ENCODE measurements around the gene PDE5A. TPM values are rescaled to one million over a fixed set of nuclear protein-coding genes. Genes with fewer than 3 reads are reported as not detected.

PDE5A gene
- polyA plus RNA-seq (2012; rRNA removed), result 6.4 and 10.1 TPM in 2 replicates
- polyA plus RNA-seq (2012; cell fraction: cytosol; rRNA removed), result 9.0 and 10.7 TPM in 2 replicates
- 9.0 and 21.7 TPM in 2 replicates for polyA plus RNA-seq (2012; cell fraction: nucleus; rRNA removed)

DNA sequence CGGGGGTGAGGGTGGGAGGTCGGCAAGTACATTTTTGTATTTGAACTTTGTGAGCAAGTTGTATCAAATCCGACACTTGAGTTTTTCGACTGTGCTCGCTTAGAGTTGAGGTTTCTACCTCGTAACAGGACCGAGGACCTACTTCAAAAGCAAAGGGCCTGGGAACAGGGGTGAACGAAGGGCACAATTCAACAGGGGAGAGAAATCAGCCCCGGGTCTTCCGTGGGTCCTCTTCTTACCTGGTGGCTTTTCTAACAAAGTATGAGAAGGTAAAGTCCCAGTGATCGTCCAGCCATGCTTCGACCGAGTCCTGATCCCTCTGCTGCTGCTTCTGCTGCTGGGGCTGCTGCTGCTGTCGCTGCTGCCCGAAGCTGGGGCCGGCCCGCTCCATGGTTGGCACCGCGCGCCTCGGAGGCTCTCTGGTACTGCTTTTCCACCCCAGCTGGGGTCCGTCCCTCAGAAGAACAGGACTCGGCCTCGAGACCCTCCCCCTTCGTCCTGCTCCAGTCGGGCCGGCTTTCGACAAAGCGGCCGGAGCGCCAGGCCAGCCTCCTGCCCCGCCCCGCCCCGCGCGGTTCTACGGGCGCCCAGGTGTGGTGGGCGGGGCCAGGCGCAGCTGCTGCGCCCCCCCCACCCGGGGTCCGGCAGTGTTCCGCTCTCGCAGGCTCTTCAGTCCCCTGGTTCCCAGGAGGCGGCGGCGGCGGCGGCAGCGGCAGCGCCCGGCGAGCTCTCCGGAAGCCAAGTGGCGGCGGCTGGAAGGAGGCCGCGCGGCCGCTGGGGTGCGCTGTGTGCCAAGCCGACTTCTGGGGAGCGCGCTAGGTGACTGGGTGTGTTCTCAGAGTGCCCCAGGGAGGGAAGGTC is at the start of gene PDE5A:
TSS of gene PDE5A (minus strand) at position 524 of the 861 bp plus-strand sequence. CDS start at position 391, 133 bp downstream.
- no peaks in the 10 kb centered on the region for H3K9me3 ChIP-seq
- peak within 1 kb of the TSS in 1 of 2 experiments; percentile 50; a peak in 3 of 4 replicates for H3K27ac ChIP-seq (ENCODE audit: low read depth in 2 of 2, low read length in 1 of 2)
- peaks cover 6% of the 10 kb centered on the region; the same call in 1 of the 2 replicates for H3K79me2 ChIP-seq (ENCODE audit: insufficient read depth)
- no peaks in the 10 kb centered on the region for H3K9me2 ChIP-seq
- under 1% methylated on average over 22 of the region's 65 CpGs for WGBS (ENCODE audit: low lambda C conversion rate)
- H3K4me1 ChIP-seq (ENCODE audit: control insufficient read depth in 1 of 2, insufficient read depth in 2 of 2, low read depth in 1 of 2, low read length in 1 of 2), result peaks cover 5 to 7% of the 10 kb centered on the region in 2 experiments; a peak in 3 of 4 replicates
- peak within 1 kb of the TSS; percentile 71 for H3K9ac ChIP-seq
- no peaks in the 10 kb centered on the region for H3F3A ChIP-seq (replicated peaks; ENCODE audit: insufficient read depth)
- H3K27me3 ChIP-seq (ENCODE audit: insufficient read depth), result no peaks in the 10 kb centered on the region
- DNase-seq, result peak; percentile 85
- H2AFZ ChIP-seq (ENCODE audit: low read depth), result peak within 1 kb of the TSS; percentile 97
- ChIA-PET POLR2A (no interaction called here), CTCF (interaction anchor here (0.6 to 3.1 kb wide), 106 partner anchors 9 to 588 kb away, joined by 3 to 192 read pairs (median 5); partner anchors contain the start of gene MAD2L1)
- no peaks in the 10 kb centered on the region for H3K36me3 ChIP-seq (replicated peaks in 1 of 2; ENCODE audit: control insufficient read depth in 1 of 2, insufficient read depth in 2 of 2, low read length in 1 of 2)
- H4K20me1 ChIP-seq (ENCODE audit: insufficient read depth), result no peaks in the 10 kb centered on the region
- peak within 1 kb of the TSS; percentile 96 for H3K4me2 ChIP-seq
- H3K4me3 ChIP-seq (ENCODE audit: low read depth in 2 of 2, low read length in 1 of 2), result peak within 1 kb of the TSS; percentile 82 to 89
- no peak for TF ChIP-seq GATA2 (CRISPR knock-in tag; IDR thresholded peaks at IDR 0.05)
- no peak for TF ChIP-seq SIN3A (IDR thresholded peaks at IDR 0.05; ENCODE audit: borderline replicate concordance, low read depth, low read length)
- no peak for TF ChIP-seq TEAD4 (IDR thresholded peaks at IDR 0.05; ENCODE audit: borderline replicate concordance, insufficient read depth)
- no peak for TF ChIP-seq EZH2phosphoT487 (IDR thresholded peaks at IDR 0.05; ENCODE audit: borderline replicate concordance, low read depth)
- TF ChIP-seq RAD21 (IDR thresholded peaks at IDR 0.05; ENCODE audit: low read length), result peak; percentile 81
- no peak for TF ChIP-seq MXI1 (IDR thresholded peaks at IDR 0.05; ENCODE audit: low read depth, low read length)
- TF ChIP-seq, protein P1, sequence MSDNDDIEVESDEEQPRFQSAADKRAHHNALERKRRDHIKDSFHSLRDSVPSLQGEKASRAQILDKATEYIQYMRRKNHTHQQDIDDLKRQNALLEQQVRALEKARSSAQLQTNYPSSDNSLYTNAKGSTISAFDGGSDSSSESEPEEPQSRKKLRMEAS (IDR thresholded peaks at IDR 0.05; ENCODE audit: low read depth), result no peak
- TF ChIP-seq, protein P2, sequence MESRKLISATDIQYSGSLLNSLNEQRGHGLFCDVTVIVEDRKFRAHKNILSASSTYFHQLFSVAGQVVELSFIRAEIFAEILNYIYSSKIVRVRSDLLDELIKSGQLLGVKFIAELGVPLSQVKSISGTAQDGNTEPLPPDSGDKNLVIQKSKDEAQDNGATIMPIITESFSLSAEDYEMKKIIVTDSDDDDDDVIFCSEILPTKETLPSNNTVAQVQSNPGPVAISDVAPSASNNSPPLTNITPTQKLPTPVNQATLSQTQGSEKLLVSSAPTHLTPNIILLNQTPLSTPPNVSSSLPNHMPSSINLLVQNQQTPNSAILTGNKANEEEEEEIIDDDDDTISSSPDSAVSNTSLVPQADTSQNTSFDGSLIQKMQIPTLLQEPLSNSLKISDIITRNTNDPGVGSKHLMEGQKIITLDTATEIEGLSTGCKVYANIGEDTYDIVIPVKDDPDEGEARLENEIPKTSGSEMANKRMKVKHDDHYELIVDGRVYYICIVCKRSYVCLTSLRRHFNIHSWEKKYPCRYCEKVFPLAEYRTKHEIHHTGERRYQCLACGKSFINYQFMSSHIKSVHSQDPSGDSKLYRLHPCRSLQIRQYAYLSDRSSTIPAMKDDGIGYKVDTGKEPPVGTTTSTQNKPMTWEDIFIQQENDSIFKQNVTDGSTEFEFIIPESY (IDR thresholded peaks at IDR 0.05; ENCODE audit: borderline replicate concordance, low read depth), result no peak
- TF ChIP-seq NRF1 (IDR thresholded peaks at IDR 0.05; ENCODE audit: low read depth, low read length), result no peak
- TF ChIP-seq, protein P3, sequence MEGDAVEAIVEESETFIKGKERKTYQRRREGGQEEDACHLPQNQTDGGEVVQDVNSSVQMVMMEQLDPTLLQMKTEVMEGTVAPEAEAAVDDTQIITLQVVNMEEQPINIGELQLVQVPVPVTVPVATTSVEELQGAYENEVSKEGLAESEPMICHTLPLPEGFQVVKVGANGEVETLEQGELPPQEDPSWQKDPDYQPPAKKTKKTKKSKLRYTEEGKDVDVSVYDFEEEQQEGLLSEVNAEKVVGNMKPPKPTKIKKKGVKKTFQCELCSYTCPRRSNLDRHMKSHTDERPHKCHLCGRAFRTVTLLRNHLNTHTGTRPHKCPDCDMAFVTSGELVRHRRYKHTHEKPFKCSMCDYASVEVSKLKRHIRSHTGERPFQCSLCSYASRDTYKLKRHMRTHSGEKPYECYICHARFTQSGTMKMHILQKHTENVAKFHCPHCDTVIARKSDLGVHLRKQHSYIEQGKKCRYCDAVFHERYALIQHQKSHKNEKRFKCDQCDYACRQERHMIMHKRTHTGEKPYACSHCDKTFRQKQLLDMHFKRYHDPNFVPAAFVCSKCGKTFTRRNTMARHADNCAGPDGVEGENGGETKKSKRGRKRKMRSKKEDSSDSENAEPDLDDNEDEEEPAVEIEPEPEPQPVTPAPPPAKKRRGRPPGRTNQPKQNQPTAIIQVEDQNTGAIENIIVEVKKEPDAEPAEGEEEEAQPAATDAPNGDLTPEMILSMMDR (IDR thresholded peaks at IDR 0.05), result peak; percentile 88
- TF ChIP-seq POLR2AphosphoS5 (IDR thresholded peaks at IDR 0.05; ENCODE audit: low read depth, low read length), result no peak
- TF ChIP-seq ELF1 (IDR thresholded peaks at IDR 0.05), result no peak
- TF ChIP-seq GABPA (IDR thresholded peaks at IDR 0.05; ENCODE audit: low read depth), result peak; percentile 27; the same call in 1 of the 2 replicates
- no peak for TF ChIP-seq YY1 (IDR thresholded peaks at IDR 0.05; ENCODE audit: low read depth)
- TF ChIP-seq MEF2A (IDR thresholded peaks at IDR 0.05; ENCODE audit: borderline replicate concordance, low read depth), result no peak
- TF ChIP-seq, protein P4, sequence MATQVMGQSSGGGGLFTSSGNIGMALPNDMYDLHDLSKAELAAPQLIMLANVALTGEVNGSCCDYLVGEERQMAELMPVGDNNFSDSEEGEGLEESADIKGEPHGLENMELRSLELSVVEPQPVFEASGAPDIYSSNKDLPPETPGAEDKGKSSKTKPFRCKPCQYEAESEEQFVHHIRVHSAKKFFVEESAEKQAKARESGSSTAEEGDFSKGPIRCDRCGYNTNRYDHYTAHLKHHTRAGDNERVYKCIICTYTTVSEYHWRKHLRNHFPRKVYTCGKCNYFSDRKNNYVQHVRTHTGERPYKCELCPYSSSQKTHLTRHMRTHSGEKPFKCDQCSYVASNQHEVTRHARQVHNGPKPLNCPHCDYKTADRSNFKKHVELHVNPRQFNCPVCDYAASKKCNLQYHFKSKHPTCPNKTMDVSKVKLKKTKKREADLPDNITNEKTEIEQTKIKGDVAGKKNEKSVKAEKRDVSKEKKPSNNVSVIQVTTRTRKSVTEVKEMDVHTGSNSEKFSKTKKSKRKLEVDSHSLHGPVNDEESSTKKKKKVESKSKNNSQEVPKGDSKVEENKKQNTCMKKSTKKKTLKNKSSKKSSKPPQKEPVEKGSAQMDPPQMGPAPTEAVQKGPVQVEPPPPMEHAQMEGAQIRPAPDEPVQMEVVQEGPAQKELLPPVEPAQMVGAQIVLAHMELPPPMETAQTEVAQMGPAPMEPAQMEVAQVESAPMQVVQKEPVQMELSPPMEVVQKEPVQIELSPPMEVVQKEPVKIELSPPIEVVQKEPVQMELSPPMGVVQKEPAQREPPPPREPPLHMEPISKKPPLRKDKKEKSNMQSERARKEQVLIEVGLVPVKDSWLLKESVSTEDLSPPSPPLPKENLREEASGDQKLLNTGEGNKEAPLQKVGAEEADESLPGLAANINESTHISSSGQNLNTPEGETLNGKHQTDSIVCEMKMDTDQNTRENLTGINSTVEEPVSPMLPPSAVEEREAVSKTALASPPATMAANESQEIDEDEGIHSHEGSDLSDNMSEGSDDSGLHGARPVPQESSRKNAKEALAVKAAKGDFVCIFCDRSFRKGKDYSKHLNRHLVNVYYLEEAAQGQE (IDR thresholded peaks at IDR 0.05; ENCODE audit: low read depth, low read length), result no peak
- TF ChIP-seq FOXM1 (IDR thresholded peaks at IDR 0.05; ENCODE audit: low read depth), result no peak
- TF ChIP-seq, protein P5, sequence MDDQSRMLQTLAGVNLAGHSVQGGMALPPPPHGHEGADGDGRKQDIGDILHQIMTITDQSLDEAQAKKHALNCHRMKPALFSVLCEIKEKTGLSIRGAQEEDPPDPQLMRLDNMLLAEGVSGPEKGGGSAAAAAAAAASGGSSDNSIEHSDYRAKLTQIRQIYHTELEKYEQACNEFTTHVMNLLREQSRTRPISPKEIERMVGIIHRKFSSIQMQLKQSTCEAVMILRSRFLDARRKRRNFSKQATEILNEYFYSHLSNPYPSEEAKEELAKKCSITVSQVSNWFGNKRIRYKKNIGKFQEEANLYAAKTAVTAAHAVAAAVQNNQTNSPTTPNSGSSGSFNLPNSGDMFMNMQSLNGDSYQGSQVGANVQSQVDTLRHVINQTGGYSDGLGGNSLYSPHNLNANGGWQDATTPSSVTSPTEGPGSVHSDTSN (IDR thresholded peaks at IDR 0.05), result no peak
- TF ChIP-seq RCOR1 (IDR thresholded peaks at IDR 0.05; ENCODE audit: low read length), result no peak
- TF ChIP-seq RFX5 (IDR thresholded peaks at IDR 0.05; ENCODE audit: low read length), result no peak
- no peak for TF ChIP-seq JUND (IDR thresholded peaks at IDR 0.05)
- no peak for TF ChIP-seq FOXJ3 (CRISPR knock-in tag; IDR thresholded peaks at IDR 0.05)
- TF ChIP-seq, protein P6, sequence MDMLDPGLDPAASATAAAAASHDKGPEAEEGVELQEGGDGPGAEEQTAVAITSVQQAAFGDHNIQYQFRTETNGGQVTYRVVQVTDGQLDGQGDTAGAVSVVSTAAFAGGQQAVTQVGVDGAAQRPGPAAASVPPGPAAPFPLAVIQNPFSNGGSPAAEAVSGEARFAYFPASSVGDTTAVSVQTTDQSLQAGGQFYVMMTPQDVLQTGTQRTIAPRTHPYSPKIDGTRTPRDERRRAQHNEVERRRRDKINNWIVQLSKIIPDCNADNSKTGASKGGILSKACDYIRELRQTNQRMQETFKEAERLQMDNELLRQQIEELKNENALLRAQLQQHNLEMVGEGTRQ (IDR thresholded peaks at IDR 0.05; ENCODE audit: borderline replicate concordance, low read depth, low read length), result no peak

Data from SK-N-SH (cell line).